Liver (tissue), 9 donors: ENCODE measurements around the gene SCGB1D1. TPM values are rescaled to one million over a fixed set of nuclear protein-coding genes. Genes with fewer than 3 reads are reported as not detected.

Experiments used
- DNase-seq: peaks from one replicate; pipeline ENCODE4 v3.0.0-alpha.2; 2017; ENCODE audit warnings: low spot score
- H3K27ac ChIP-seq, 2 donors: one replicate each; pipeline ENCODE4 v1.7.0; 2013; ENCODE audit warnings: inconsistent platforms in 2 of 2, low read length in 2 of 2, control low read depth in 1 of 2, low read depth in 1 of 2, mild to moderate bottlenecking in 1 of 2
- H3K27me3 ChIP-seq, 4 donors: one replicate each; pipeline versions ENCODE4 v1.6.1 to v1.7.0; 2013; ENCODE audit warnings: low read length in 3 of 4, inconsistent platforms in 1 of 4, mild to moderate bottlenecking in 1 of 4, moderate library complexity in 1 of 4; ENCODE audit not compliant: control insufficient read depth in 4 of 4, insufficient read depth in 4 of 4
- H3K36me3 ChIP-seq, 4 donors: one replicate each; pipeline versions ENCODE4 v1.6.1 to v1.7.0; 2013; ENCODE audit warnings: low read length in 3 of 4, mild to moderate bottlenecking in 3 of 4, low read depth in 1 of 4, moderate library complexity in 1 of 4; ENCODE audit not compliant: control insufficient read depth in 4 of 4, insufficient read depth in 3 of 4
- H3K4me1 ChIP-seq, 4 donors: one replicate each; pipeline versions ENCODE4 v1.6.1 to v1.7.0; 2013; ENCODE audit warnings: low read length in 3 of 4, mild to moderate bottlenecking in 3 of 4, moderate library complexity in 1 of 4; ENCODE audit not compliant: control insufficient read depth in 4 of 4, insufficient read depth in 4 of 4
- H3K4me3 ChIP-seq, 3 donors: one replicate each; pipeline versions ENCODE4 v1.6.1 to v1.7.0; 2013; ENCODE audit warnings: low read length in 3 of 3, control low read depth in 1 of 3, low read depth in 1 of 3, mild to moderate bottlenecking in 1 of 3
- H3K9ac ChIP-seq, 2 donors: one replicate each; pipeline ENCODE4 v1.7.0; 2013; ENCODE audit warnings: low read length in 2 of 2, mild to moderate bottlenecking in 2 of 2, moderate library complexity in 2 of 2, control low read depth in 1 of 2, low read depth in 1 of 2
- H3K9me3 ChIP-seq, 4 donors: one replicate each; pipeline versions ENCODE4 v1.6.1 to v1.7.0; 2013; ENCODE audit warnings: low read length in 3 of 4; ENCODE audit not compliant: control insufficient read depth in 4 of 4
- CTCF ChIP-seq: fragments of 150-350 bp; IDR thresholded peaks from 2 replicates; pipeline ENCODE4 v1.5.1; 2017; ENCODE audit warnings: improper control_type of control experiment, low read depth, low read length; ENCODE audit not compliant: missing input control
- EGR1 ChIP-seq, 2 donors: IDR thresholded peaks; 2 replicates each; pipeline ENCODE4 v1.6.1; 2016 to 2018; ENCODE audit warnings: antibody characterized with exemption in 2 of 2, low read depth in 2 of 2
- FOXA1 ChIP-seq: IDR thresholded peaks from 2 replicates; pipeline ENCODE4 v1.6.1; 2016; ENCODE audit warnings: antibody characterized with exemption
- FOXA2 ChIP-seq: IDR thresholded peaks from 2 replicates; pipeline ENCODE4 v1.6.1; 2016; ENCODE audit warnings: antibody characterized with exemption
- GABPA ChIP-seq, 2 donors: IDR thresholded peaks in 1 of 2; conservative IDR thresholded peaks in 1 of 2; 2 replicates each; pipeline ENCODE4 v1.6.1; 2016; ENCODE audit warnings: antibody characterized with exemption in 2 of 2, mild to moderate bottlenecking in 1 of 2, moderate library complexity in 1 of 2
- HNF4A ChIP-seq, 2 donors: conservative IDR thresholded peaks; 2 replicates each; pipeline ENCODE4 v1.6.1; 2016; ENCODE audit warnings: antibody characterized with exemption in 2 of 2, mild to moderate bottlenecking in 2 of 2
- HNF4G ChIP-seq: IDR thresholded peaks from 2 replicates; pipeline ENCODE4 v1.6.1; 2016; ENCODE audit warnings: antibody characterized with exemption
- JUND ChIP-seq, 2 donors: IDR thresholded peaks; 2 replicates each; pipeline ENCODE4 v1.6.1; 2016; ENCODE audit warnings: antibody characterized with exemption in 2 of 2
- NR2F2 ChIP-seq: IDR thresholded peaks from 2 replicates; pipeline ENCODE4 v1.6.1; 2016; ENCODE audit warnings: antibody characterized with exemption
- RAD21 ChIP-seq, 2 donors: IDR thresholded peaks; 2 replicates each; pipeline ENCODE4 v1.6.1; 2016; ENCODE audit warnings: antibody characterized with exemption in 2 of 2, mild to moderate bottlenecking in 2 of 2
- RXRA ChIP-seq, 2 donors: IDR thresholded peaks; 2 replicates each; pipeline ENCODE4 v1.6.1; 2017 to 2018; ENCODE audit warnings: antibody characterized with exemption in 2 of 2, mild to moderate bottlenecking in 1 of 2
- SP1 ChIP-seq: IDR thresholded peaks from 2 replicates; pipeline ENCODE4 v1.6.1; 2018; ENCODE audit warnings: antibody characterized with exemption, mild to moderate bottlenecking
- TAF1 ChIP-seq: conservative IDR thresholded peaks from 2 replicates; pipeline ENCODE4 v1.6.1; 2016; ENCODE audit warnings: antibody characterized with exemption, mild to moderate bottlenecking
- YY1 ChIP-seq: IDR thresholded peaks from 2 replicates; pipeline ENCODE4 v1.6.1; 2016; ENCODE audit warnings: antibody characterized with exemption, mild to moderate bottlenecking
- WGBS: extraction: QIAGEN DNeasy Blood & Tissue Kit; methylation state at CpG from one replicate; pipeline ENCODE4 v1.1.7; 2013; 5-methylcytosine and 5-hydroxymethylcytosine counted together
- polyA plus RNA-seq, 2 donors: library from polyadenylated mRNA; stranded (reverse) in 1 of 2; unstranded in 1 of 2; fragments of 200-250 nt in 1 of 2; fragments of >200 nt in 1 of 2; fragmentation: Nextera tagmentation in 1 of 2; extraction: Ambion mirVana in 1 of 2; gene quantifications; one replicate each; pipeline versions ENCODE4 v1.2.1 to v1.2.3, GENCODE V29; 2013 to 2015
- total RNA-seq, 2 donors: library from RNA; depleted of rRNA; stranded (reverse); fragments of >200 nt; gene quantifications; one replicate each; pipeline ENCODE4 v1.2.3, GENCODE V29; 2014
- TF ChIP-seq, protein P1 (sequence below): IDR thresholded peaks from 2 replicates; pipeline ENCODE4 v1.6.1; 2016; ENCODE audit warnings: antibody characterized with exemption, mild to moderate bottlenecking
- TF ChIP-seq, protein P2 (sequence below): IDR thresholded peaks from 2 replicates; pipeline ENCODE4 v1.6.1; 2016; ENCODE audit warnings: antibody characterized with exemption
- TF ChIP-seq, protein P3 (sequence below): IDR thresholded peaks from 2 replicates; pipeline ENCODE4 v1.6.1; 2016; ENCODE audit warnings: antibody characterized with exemption
- TF ChIP-seq, protein P4 (sequence below): IDR thresholded peaks from 2 replicates; pipeline ENCODE4 v1.6.1; 2016; ENCODE audit warnings: antibody characterized with exemption
- donor health status: healthy.
- donor health status: healthy.
- donor health status: healthy.
- donor health status: healthy.
- donor health status: healthy.

SCGB1D1 gene
- total and polyA plus RNA-seq, 4 donors = not detected

DNA sequence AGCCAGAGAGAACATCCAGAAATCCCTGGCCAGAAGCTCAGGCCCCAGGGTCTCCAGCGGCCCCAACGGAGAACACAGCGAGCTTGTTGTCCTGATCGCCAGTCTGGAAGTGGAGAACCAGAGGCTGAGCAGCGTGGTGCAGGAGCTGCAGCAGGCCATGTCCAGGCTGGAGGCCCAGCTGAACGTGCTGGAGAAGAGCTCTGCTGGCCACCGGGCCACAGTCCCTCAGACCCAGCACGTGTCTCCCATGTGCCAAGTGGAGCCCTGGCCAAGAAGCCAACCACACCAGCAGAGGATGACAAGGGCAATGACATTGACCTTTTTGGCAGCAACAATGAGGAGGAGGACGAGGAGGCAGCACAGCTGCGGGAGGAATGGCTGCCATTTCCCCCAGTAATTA is 20.6 kb upstream of the SCGB1D1 start:
- no peak overlapping the region for H3K4me3 ChIP-seq
- H3K9me3 ChIP-seq = no peaks in the 10 kb centered on the region
- no peak overlapping the region for H3K9ac ChIP-seq
- peaks cover 0 to 6% (median 0%) of the 10 kb centered on the region in 4 donors for H3K4me1 ChIP-seq
- H3K36me3 ChIP-seq = no peaks in the 10 kb centered on the region
- H3K27ac ChIP-seq = no peak overlapping the region
- TF ChIP-seq HNF4G (no peak), SP1 (no peak), CTCF (no peak), GABPA (IDR thresholded peaks at IDR 0.05 in 1 of 2, conservative IDR thresholded peaks at IDR 0.05 in 1 of 2) (no peak), HNF4A (conservative IDR thresholded peaks at IDR 0.05) (peak in 1 of 2 donors; percentile 5), YY1 (no peak), NR2F2 (peak; percentile 70), EGR1 (IDR thresholded peaks at IDR 0.05; ENCODE audit: low read depth in 2 of 2) (no peak), RXRA (IDR thresholded peaks at IDR 0.05) (peak in 1 of 2 donors; percentile 31), RAD21 (IDR thresholded peaks at IDR 0.05) (no peak), JUND (IDR thresholded peaks at IDR 0.05) (no peak), TAF1 (no peak), FOXA2 (no peak), FOXA1 (no peak)
- TF ChIP-seq, protein P1, sequence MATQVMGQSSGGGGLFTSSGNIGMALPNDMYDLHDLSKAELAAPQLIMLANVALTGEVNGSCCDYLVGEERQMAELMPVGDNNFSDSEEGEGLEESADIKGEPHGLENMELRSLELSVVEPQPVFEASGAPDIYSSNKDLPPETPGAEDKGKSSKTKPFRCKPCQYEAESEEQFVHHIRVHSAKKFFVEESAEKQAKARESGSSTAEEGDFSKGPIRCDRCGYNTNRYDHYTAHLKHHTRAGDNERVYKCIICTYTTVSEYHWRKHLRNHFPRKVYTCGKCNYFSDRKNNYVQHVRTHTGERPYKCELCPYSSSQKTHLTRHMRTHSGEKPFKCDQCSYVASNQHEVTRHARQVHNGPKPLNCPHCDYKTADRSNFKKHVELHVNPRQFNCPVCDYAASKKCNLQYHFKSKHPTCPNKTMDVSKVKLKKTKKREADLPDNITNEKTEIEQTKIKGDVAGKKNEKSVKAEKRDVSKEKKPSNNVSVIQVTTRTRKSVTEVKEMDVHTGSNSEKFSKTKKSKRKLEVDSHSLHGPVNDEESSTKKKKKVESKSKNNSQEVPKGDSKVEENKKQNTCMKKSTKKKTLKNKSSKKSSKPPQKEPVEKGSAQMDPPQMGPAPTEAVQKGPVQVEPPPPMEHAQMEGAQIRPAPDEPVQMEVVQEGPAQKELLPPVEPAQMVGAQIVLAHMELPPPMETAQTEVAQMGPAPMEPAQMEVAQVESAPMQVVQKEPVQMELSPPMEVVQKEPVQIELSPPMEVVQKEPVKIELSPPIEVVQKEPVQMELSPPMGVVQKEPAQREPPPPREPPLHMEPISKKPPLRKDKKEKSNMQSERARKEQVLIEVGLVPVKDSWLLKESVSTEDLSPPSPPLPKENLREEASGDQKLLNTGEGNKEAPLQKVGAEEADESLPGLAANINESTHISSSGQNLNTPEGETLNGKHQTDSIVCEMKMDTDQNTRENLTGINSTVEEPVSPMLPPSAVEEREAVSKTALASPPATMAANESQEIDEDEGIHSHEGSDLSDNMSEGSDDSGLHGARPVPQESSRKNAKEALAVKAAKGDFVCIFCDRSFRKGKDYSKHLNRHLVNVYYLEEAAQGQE = no peak
- TF ChIP-seq, protein P2, sequence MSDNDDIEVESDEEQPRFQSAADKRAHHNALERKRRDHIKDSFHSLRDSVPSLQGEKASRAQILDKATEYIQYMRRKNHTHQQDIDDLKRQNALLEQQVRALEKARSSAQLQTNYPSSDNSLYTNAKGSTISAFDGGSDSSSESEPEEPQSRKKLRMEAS = no peak
- TF ChIP-seq, protein P3, sequence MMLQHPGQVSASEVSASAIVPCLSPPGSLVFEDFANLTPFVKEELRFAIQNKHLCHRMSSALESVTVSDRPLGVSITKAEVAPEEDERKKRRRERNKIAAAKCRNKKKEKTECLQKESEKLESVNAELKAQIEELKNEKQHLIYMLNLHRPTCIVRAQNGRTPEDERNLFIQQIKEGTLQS = no peak
- TF ChIP-seq, protein P4, sequence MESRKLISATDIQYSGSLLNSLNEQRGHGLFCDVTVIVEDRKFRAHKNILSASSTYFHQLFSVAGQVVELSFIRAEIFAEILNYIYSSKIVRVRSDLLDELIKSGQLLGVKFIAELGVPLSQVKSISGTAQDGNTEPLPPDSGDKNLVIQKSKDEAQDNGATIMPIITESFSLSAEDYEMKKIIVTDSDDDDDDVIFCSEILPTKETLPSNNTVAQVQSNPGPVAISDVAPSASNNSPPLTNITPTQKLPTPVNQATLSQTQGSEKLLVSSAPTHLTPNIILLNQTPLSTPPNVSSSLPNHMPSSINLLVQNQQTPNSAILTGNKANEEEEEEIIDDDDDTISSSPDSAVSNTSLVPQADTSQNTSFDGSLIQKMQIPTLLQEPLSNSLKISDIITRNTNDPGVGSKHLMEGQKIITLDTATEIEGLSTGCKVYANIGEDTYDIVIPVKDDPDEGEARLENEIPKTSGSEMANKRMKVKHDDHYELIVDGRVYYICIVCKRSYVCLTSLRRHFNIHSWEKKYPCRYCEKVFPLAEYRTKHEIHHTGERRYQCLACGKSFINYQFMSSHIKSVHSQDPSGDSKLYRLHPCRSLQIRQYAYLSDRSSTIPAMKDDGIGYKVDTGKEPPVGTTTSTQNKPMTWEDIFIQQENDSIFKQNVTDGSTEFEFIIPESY = no peak
- WGBS = 57% methylated on average over 10 of the region's 10 CpGs
- peaks cover 0 to 4% (median 1%) of the 10 kb centered on the region in 4 donors for H3K27me3 ChIP-seq
- DNase-seq = no peak
